Peyer's patch (tissue), 4 donors: Measurements from ENCODE around the gene LASP1NB.
"Not testable (repeated sequence)": the region's sequence is repeated elsewhere in the genome, so short reads cannot be mapped to it uniquely, and the experiment has no call there.

Source experiments
- DNase-seq, 3 donors: peaks; one replicate each; pipeline ENCODE4 v3.0.0-alpha.2; 2017 to 2019
- H3K27ac ChIP-seq, 4 donors: fragments of 200-600 bp; sonication (generic); one replicate each; pipeline ENCODE4 v1.5.1; 2016 to 2019
- H3K27me3 ChIP-seq, 2 donors: fragments of 200-600 bp; sonication (generic); one replicate each; pipeline ENCODE4 v1.5.1; 2019
- H3K36me3 ChIP-seq, 3 donors: fragments of 200-600 bp; sonication (generic); one replicate each; pipeline ENCODE4 v1.5.1; 2016 to 2019
- H3K4me1 ChIP-seq, 4 donors: fragments of 200-600 bp; sonication (generic); one replicate each; pipeline ENCODE4 v1.5.1; 2016 to 2019
- H3K4me3 ChIP-seq, 4 donors: fragments of 200-600 bp; sonication (generic); 1 replicate in 3 of 4; 2 replicates in 1 of 4; pipeline ENCODE4 v1.5.1; 2016 to 2019; ENCODE audit warnings: mild to moderate bottlenecking in 1 of 4
- H3K9me3 ChIP-seq, 4 donors: fragments of 200-600 bp; sonication (generic); one replicate each; pipeline ENCODE4 v1.5.1; 2016 to 2019; ENCODE audit warnings: mild to moderate bottlenecking in 1 of 4
- POLR2A ChIP-seq, 2 donors: fragments of 450-650 bp; IDR thresholded peaks; one replicate each; pipeline ENCODE4 v1.5.1; 2017; ENCODE audit warnings: antibody characterized with exemption in 2 of 2, mild to moderate bottlenecking in 2 of 2, moderate library complexity in 2 of 2
- TF ChIP-seq, protein P1 (sequence below), 6 experiments: fragments of 450-650 bp in 4 of 6; fragments of 200-600 bp in 2 of 6; sonication (generic) in 1 of 6; IDR thresholded peaks; one replicate each; pipeline ENCODE4 v1.5.1; 2017 to 2019; ENCODE audit warnings: antibody characterized with exemption in 6 of 6, mild to moderate bottlenecking in 3 of 6, moderate library complexity in 1 of 6

Gene LASP1NB

DNA sequence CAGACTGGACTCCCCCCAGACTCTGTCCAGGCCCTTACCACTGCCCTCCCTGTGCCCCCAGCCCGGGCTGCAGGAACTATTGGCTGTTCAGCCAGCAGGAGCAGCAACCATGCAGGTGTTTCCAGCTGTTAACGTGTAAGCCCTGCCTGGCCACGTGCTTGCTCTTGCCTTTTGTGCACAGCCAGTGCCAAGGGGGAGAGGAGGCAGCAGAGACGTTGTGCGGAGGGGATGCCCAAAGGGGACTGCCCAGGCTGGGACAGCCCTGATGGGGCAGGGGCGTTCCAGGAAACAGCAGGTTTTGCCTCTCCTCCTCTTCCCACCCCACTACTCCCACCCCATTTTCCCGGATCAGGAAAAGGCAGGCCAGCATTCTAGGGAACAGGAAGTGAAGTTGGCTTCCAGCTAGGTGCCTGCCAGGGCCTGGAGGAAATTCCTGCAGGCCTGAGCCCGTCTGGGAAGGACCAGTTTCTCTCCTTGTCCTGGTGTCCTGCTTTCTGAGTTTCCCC, 16.7 kb upstream of the LASP1NB start:
- peak in 1 of 3 donors; percentile 51 for DNase-seq
- Histone ChIP-seq H3K36me3 (peaks cover 0 to 65% (median 0%) of the 10 kb centered on the region in 3 donors), H3K4me1 (peaks cover 0 to 79% (median 3%) of the 10 kb centered on the region in 4 donors), H3K27me3 (no peaks in the 10 kb centered on the region), H3K4me3 (no peak overlapping the region), H3K9me3 (no peaks in the 10 kb centered on the region), H3K27ac (peak overlapping the region in 3 of 4 donors; percentile 30 to 42 (median 36))
- TF ChIP-seq POLR2A (IDR thresholded peaks at IDR 0.05), result no peak
- TF ChIP-seq, protein P1, sequence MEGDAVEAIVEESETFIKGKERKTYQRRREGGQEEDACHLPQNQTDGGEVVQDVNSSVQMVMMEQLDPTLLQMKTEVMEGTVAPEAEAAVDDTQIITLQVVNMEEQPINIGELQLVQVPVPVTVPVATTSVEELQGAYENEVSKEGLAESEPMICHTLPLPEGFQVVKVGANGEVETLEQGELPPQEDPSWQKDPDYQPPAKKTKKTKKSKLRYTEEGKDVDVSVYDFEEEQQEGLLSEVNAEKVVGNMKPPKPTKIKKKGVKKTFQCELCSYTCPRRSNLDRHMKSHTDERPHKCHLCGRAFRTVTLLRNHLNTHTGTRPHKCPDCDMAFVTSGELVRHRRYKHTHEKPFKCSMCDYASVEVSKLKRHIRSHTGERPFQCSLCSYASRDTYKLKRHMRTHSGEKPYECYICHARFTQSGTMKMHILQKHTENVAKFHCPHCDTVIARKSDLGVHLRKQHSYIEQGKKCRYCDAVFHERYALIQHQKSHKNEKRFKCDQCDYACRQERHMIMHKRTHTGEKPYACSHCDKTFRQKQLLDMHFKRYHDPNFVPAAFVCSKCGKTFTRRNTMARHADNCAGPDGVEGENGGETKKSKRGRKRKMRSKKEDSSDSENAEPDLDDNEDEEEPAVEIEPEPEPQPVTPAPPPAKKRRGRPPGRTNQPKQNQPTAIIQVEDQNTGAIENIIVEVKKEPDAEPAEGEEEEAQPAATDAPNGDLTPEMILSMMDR (IDR thresholded peaks at IDR 0.05), result no peak

DNA sequence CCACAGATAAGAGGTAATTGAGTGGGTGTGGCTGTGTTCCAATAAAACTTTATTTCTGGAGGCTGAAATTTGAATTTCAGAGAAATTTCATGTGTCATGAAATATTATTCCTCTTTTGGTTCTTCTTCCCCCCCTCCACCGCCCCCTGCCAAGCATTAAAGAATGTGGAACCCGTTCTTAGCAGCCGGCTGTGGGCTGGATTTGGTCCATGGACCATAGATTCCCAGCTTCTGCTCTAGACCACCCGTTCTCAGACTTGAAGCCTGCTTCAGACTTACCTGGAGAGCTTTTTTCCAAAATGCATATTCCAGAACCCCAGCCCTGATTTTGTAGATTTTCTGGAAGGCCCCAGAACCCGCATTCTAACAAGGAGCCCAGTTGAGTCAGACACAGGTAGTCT, 15.1 kb upstream of the LASP1NB start:
- TF ChIP-seq, protein P1 (IDR thresholded peaks at IDR 0.05), result no peak
- TF ChIP-seq POLR2A (IDR thresholded peaks at IDR 0.05), result no peak
- H3K4me3 ChIP-seq, result no peak overlapping the region
- H3K27ac ChIP-seq, result no peak overlapping the region
- H3K4me1 ChIP-seq, result peaks cover 0 to 95% (median 6%) of the 10 kb centered on the region in 4 donors
- DNase-seq, result peak in 1 of 3 donors; percentile 30
- H3K27me3 ChIP-seq, result no peaks in the 10 kb centered on the region
- H3K9me3 ChIP-seq, result no peaks in the 10 kb centered on the region
- H3K36me3 ChIP-seq, result peaks cover 0 to 65% (median 0%) of the 10 kb centered on the region in 3 donors

DNA sequence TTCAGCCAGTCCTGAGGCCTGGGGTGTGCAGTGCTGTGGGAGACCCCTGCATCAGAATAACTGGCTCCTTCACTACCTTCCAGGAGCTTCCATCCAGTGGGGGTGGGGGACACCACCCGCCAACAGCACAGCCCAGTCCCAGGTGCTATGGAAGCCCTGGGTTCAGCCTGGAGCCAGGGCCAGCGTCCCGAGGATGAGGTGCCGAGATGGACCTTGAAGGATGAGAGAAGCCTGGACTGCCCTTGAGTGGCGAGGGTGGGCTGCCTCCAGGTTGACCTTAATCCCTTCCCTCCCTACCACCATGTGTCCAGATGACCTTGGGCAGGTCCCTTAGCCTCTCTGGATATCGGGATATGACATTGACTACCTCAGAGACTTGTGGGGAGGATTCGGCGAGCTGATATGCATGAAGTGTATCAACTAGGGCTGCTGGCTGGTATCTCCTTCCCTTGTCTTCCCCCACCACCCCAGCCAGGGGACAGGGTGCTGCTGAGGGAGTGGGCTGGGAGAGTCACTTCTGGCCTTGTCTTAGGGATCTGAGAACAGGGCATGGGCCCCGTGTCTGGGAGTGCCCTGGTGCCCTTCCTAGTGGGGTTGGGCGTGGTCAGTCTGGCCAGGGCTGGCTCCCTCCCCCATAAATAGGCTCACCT, 14.2 kb upstream of the LASP1NB start:
- Histone ChIP-seq H3K36me3 (peaks cover 0 to 66% (median 0%) of the 10 kb centered on the region in 3 donors), H3K4me3 (no peak overlapping the region), H3K9me3 (no peaks in the 10 kb centered on the region), H3K27me3 (no peaks in the 10 kb centered on the region), H3K4me1 (peaks cover 0 to 91% (median 7%) of the 10 kb centered on the region in 4 donors), H3K27ac (peak overlapping the region in 1 of 4 donors; percentile 49)
- TF ChIP-seq POLR2A (IDR thresholded peaks at IDR 0.05), result no peak
- TF ChIP-seq, protein P1 (IDR thresholded peaks at IDR 0.05), result no peak
- peak in 2 of 3 donors; percentile 41 for DNase-seq

DNA sequence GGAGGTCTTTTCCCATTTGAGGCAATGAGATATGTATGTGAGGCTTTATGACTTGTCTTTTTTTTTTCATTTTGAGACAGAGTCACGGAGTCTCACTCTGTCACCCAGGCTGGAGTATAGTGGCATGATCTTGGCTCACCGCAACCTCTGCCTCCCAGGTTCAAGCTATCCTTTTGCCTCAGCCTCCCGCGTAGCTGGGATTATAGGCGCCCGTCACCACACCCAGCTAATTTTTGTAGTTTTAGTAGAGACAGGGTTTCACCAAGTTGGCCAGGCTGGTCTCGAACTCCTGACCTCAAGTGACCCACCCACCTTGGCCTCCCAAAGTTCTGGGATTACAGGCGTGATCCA, 13.7 kb upstream of the LASP1NB start:
- not testable (repeated sequence) for H3K27ac ChIP-seq
- H3K4me1 ChIP-seq, result peaks cover 0 to 86% (median 7%) of the 10 kb centered on the region in 4 donors

DNA sequence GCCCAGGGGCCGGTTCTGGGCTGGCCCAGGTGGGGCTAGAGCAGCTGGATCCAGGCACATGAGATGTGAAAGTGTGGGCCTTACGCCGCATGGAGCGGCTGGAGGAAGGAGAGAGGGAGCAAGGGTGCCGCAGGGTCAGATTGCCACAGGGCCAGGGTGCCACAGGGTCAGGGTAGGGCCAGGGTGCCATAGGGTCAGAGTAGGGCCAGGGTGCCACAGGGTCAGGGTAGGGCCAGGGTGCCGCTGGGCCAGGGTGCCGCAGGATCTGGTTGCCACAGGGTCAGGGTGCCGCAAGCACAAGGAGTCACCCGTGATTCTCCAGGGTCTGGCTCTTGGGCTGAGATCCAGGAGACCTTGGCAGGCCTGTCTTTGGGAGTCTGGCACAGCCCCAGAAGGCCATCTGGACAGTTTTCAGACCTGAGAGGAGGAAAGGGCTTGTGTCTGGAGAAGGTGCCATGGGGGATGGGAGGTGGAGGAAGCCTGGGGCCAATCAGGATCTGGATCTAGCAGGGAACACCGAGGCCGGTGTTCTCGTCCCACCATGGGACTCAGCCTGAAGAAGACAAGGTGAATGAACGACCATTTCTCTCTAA, 13.1 kb upstream of the LASP1NB start:
- Histone ChIP-seq H3K4me1 (peaks cover 0 to 80% (median 7%) of the 10 kb centered on the region in 4 donors), H3K27ac (peak overlapping the region in 2 of 4 donors; percentile 38 to 45)
- TF ChIP-seq, protein P1 (IDR thresholded peaks at IDR 0.05), result no peak
- TF ChIP-seq POLR2A (IDR thresholded peaks at IDR 0.05), result no peak

More for the DNA sequence above, 13.7 kb upstream of the LASP1NB start:
- not testable (repeated sequence) for H3K9me3 ChIP-seq, H3K4me3 ChIP-seq, DNase-seq, H3K27me3 ChIP-seq
- H3K36me3 ChIP-seq, result peaks cover 0 to 71% (median 0%) of the 10 kb centered on the region in 3 donors

More for the DNA sequence above, 13.1 kb upstream of the LASP1NB start:
- Histone ChIP-seq H3K36me3 (peaks cover 0 to 77% (median 0%) of the 10 kb centered on the region in 3 donors), H3K27me3 (no peaks in the 10 kb centered on the region), H3K9me3 (no peaks in the 10 kb centered on the region), H3K4me3 (no peak overlapping the region)
- peak in 2 of 3 donors; percentile 47 to 48 for DNase-seq
